ENCODE results near the gene SNRNP200.
"Not testable (repeated sequence)": the region's sequence is repeated elsewhere in the genome, so short reads cannot be mapped to it uniquely, and the experiment has no call there.

SNRNP200 gene

DNA sequence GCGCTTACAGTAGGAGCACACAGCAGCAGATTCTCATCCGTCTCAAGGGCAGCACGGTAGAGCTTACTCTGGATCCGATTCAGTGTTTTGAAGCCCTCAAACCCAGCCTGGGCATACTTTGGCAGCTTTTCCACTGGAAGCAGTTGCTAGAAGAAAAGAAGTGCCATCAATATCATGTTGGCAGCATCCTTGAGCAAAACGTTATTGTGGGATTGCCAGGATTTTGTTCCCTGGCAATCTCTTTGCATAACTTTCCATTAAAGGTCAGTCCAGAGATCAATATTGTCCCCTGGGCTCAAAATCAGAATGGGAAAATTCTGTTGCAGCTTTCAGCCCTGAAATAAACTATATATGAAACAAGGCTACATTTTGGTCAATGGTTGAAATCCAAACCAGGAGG, 8.4 kb downstream of the SNRNP200 start:
- TF ChIP-seq POLR2AphosphoS5 (IDR thresholded peaks at IDR 0.05; ENCODE audit: low read depth) (no peak), SPI1 (IDR thresholded peaks at IDR 0.05; ENCODE audit: borderline replicate concordance, low read depth) (no peak), GABPA (IDR thresholded peaks at IDR 0.05; ENCODE audit: low read depth) (no peak)
- TF ChIP-seq, protein P1, sequence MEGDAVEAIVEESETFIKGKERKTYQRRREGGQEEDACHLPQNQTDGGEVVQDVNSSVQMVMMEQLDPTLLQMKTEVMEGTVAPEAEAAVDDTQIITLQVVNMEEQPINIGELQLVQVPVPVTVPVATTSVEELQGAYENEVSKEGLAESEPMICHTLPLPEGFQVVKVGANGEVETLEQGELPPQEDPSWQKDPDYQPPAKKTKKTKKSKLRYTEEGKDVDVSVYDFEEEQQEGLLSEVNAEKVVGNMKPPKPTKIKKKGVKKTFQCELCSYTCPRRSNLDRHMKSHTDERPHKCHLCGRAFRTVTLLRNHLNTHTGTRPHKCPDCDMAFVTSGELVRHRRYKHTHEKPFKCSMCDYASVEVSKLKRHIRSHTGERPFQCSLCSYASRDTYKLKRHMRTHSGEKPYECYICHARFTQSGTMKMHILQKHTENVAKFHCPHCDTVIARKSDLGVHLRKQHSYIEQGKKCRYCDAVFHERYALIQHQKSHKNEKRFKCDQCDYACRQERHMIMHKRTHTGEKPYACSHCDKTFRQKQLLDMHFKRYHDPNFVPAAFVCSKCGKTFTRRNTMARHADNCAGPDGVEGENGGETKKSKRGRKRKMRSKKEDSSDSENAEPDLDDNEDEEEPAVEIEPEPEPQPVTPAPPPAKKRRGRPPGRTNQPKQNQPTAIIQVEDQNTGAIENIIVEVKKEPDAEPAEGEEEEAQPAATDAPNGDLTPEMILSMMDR (IDR thresholded peaks at IDR 0.05; ENCODE audit: insufficient read depth, low read length), result no peak
- TF ChIP-seq, protein P2, sequence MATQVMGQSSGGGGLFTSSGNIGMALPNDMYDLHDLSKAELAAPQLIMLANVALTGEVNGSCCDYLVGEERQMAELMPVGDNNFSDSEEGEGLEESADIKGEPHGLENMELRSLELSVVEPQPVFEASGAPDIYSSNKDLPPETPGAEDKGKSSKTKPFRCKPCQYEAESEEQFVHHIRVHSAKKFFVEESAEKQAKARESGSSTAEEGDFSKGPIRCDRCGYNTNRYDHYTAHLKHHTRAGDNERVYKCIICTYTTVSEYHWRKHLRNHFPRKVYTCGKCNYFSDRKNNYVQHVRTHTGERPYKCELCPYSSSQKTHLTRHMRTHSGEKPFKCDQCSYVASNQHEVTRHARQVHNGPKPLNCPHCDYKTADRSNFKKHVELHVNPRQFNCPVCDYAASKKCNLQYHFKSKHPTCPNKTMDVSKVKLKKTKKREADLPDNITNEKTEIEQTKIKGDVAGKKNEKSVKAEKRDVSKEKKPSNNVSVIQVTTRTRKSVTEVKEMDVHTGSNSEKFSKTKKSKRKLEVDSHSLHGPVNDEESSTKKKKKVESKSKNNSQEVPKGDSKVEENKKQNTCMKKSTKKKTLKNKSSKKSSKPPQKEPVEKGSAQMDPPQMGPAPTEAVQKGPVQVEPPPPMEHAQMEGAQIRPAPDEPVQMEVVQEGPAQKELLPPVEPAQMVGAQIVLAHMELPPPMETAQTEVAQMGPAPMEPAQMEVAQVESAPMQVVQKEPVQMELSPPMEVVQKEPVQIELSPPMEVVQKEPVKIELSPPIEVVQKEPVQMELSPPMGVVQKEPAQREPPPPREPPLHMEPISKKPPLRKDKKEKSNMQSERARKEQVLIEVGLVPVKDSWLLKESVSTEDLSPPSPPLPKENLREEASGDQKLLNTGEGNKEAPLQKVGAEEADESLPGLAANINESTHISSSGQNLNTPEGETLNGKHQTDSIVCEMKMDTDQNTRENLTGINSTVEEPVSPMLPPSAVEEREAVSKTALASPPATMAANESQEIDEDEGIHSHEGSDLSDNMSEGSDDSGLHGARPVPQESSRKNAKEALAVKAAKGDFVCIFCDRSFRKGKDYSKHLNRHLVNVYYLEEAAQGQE (IDR thresholded peaks at IDR 0.05; ENCODE audit: insufficient replicate concordance, low read depth), result no peak
- no peaks in the 10 kb centered on the region for H3K27me3 ChIP-seq (ENCODE audit: insufficient read depth, poor library complexity, severe bottlenecking)
- no peak for DNase-seq (ENCODE audit: low read depth in 1 of 2, low spot score in 1 of 2)

DNA sequence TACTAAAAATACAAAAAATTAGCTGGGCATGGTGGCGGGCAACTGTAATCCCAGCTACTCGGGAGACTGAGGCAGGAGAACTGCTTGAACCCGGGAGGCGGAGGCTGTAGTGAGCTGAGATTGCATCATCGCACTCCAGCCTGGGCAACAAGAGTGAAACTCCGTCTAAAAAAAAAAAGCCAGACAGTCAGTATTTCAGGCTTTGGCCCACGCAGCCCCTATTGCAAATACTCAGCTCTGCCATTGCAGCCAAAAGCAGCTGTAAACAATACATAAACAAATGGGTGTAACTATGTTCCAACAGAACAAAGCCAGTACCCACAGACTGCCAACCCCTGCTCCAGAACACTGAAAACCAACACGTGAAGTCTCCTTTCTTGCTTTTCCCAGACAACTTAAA, 11.1 kb downstream of the SNRNP200 start:
- not testable (repeated sequence) for H3K4me3 ChIP-seq (replicated peaks; ENCODE audit: insufficient read depth, low read length); DNase-seq (ENCODE audit: low read depth in 1 of 2, low spot score in 1 of 2); H3K27ac ChIP-seq (replicated peaks); H3K27me3 ChIP-seq (ENCODE audit: insufficient read depth, poor library complexity, severe bottlenecking)

More for the DNA sequence above, 8.4 kb downstream of the SNRNP200 start:
- Histone ChIP-seq H3K4me3 (replicated peaks; ENCODE audit: insufficient read depth, low read length) (no peak overlapping the region), H3K27ac (replicated peaks) (no peak overlapping the region)

DNA sequence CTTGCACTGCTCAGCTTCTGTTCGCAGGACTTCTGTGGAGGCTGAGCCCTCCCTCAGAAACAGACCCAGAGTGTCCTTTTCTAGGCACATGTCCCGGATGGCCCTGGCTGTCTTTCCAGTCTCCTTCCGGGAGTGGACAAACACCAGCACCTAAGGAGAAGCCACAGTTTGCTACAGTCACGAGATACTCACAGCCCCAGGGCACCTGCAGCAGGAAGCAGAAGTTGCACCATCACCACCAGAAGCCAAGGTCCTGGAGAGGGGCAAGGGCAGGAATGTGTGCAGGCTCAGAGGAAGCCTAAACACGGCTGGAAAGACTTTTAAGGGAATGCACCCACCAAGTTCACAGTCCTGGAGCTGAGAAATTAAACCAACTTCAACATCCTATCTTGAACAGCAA, 13.6 kb downstream of the SNRNP200 start:
- H3K27me3 ChIP-seq (ENCODE audit: insufficient read depth, poor library complexity, severe bottlenecking), result no peaks in the 10 kb centered on the region
- H3K27ac ChIP-seq (replicated peaks), result peak overlapping the region; percentile 53
- peak; percentile 73 to 76 for DNase-seq (ENCODE audit: low read depth in 1 of 2, low spot score in 1 of 2)
- TF ChIP-seq POLR2AphosphoS5 (IDR thresholded peaks at IDR 0.05; ENCODE audit: low read depth), result peak; percentile 50; the same call in 1 of the 2 replicates
- TF ChIP-seq, protein P2 (IDR thresholded peaks at IDR 0.05; ENCODE audit: insufficient replicate concordance, low read depth), result no peak
- no peak for TF ChIP-seq GABPA (IDR thresholded peaks at IDR 0.05; ENCODE audit: low read depth)
- H3K4me3 ChIP-seq (replicated peaks; ENCODE audit: insufficient read depth, low read length), result no peak overlapping the region

DNA sequence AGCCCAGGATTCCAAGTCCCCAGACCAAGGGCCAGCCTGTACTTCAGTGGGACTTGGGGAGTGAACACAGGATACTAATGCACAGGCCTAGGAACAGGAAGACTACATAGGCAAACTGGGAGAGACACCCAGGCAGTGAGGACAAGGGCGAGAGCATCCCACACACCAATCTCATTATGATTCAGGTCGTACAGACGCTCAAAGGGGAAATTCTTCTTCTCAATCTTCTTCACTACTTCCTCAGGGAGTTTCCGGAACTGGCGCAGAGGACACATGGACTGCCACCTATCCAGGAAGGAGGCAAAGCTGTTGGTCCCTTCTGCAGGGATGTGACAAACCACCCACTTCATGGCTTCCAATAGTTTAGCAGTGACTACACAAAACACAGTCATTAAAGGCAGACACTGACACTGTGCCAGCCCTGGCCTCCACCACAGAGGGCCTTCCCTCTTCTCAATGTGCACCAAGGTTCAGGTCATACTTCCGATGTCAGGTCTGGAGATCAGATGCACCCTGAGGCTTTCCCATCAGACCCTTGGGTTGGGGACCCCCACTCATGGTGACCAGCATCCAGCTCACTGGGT, 18.0 kb downstream of the SNRNP200 start:
- DNase-seq (ENCODE audit: low read depth in 1 of 2, low spot score in 1 of 2), result no peak
- no peak overlapping the region for H3K27ac ChIP-seq (replicated peaks)
- no peak overlapping the region for H3K4me3 ChIP-seq (replicated peaks; ENCODE audit: insufficient read depth, low read length)
- H3K27me3 ChIP-seq (ENCODE audit: insufficient read depth, poor library complexity, severe bottlenecking), result no peaks in the 10 kb centered on the region
- TF ChIP-seq SPI1 (IDR thresholded peaks at IDR 0.05; ENCODE audit: borderline replicate concordance, low read depth), result no peak
- TF ChIP-seq, protein P1 (IDR thresholded peaks at IDR 0.05; ENCODE audit: insufficient read depth, low read length), result no peak
- no peak for TF ChIP-seq GABPA (IDR thresholded peaks at IDR 0.05; ENCODE audit: low read depth)
- TF ChIP-seq, protein P2 (IDR thresholded peaks at IDR 0.05; ENCODE audit: insufficient replicate concordance, low read depth), result no peak
- TF ChIP-seq POLR2AphosphoS5 (IDR thresholded peaks at IDR 0.05; ENCODE audit: low read depth), result no peak

Measured in HL-60 (cell line).